SU-DHL-6 (cell line): Measurements from ENCODE around the gene PTAR1.

Experiments used
- H2AFZ ChIP-seq: fragments of 200-600 bp; sonication (generic); 2 replicates; pipeline ENCODE4 v1.6.1; 2014; ENCODE audit warnings: low read depth, mild to moderate bottlenecking, moderate library complexity, mixed read lengths, antibody characterized with exemption, low read length; ENCODE audit not compliant: severe bottlenecking
- H3F3A ChIP-seq: fragments of 200-600 bp; shearing (Covaris generic); 2 replicates; pipeline ENCODE4 v1.6.0; 2016; ENCODE audit warnings: antibody characterized with exemption, mild to moderate bottlenecking; ENCODE audit not compliant: insufficient read depth
- H3K27ac ChIP-seq: fragments of 200-600 bp; sonication (generic); 2 replicates; pipeline ENCODE4 v1.5.1; 2016; ENCODE audit warnings: low read depth, mild to moderate bottlenecking, low read length, moderate library complexity, mixed read lengths
- H3K27me3 ChIP-seq: fragments of 200-600 bp; sonication (generic), shearing (Covaris generic); 2 replicates; pipeline ENCODE4 v1.6.0; 2014; ENCODE audit warnings: mild to moderate bottlenecking, low read length
- H3K36me3 ChIP-seq: fragments of 200-600 bp; sonication (generic); 2 replicates; pipeline ENCODE4 v1.6.1; 2014; ENCODE audit warnings: mild to moderate bottlenecking, low read length, mixed read lengths
- H3K4me2 ChIP-seq: fragments of 300-600, 200-600 bp; shearing (Covaris generic), sonication (generic); 2 replicates; pipeline ENCODE4 v1.6.0; 2014; ENCODE audit warnings: low read length, low read depth, mild to moderate bottlenecking; ENCODE audit not compliant: poor library complexity, severe bottlenecking
- H3K4me3 ChIP-seq: fragments of 200-600 bp; sonication (generic); 2 replicates; pipeline ENCODE4 v1.5.1; 2014; ENCODE audit warnings: antibody characterized with exemption, low read length, mild to moderate bottlenecking, mixed read lengths; ENCODE audit not compliant: insufficient read depth, poor library complexity, severe bottlenecking
- H3K79me2 ChIP-seq: fragments of 200-600 bp; sonication (generic); 2 replicates; pipeline ENCODE4 v1.6.1; 2014; ENCODE audit warnings: mild to moderate bottlenecking, low read length, moderate library complexity; ENCODE audit not compliant: insufficient read depth
- H3K9ac ChIP-seq: fragments of 200-600 bp; sonication (generic); 2 replicates; pipeline ENCODE4 v1.7.0; 2014; ENCODE audit warnings: mild to moderate bottlenecking, low read length
- H3K9me2 ChIP-seq: fragments of 200-600 bp; sonication (generic); replicated peaks from 2 replicates; pipeline ENCODE4 v1.6.1; 2014; ENCODE audit warnings: low read length; ENCODE audit not compliant: insufficient read depth
- H3K9me3 ChIP-seq: fragments of 200-600 bp; sonication (generic); 2 replicates; pipeline ENCODE4 v1.6.1; 2014; ENCODE audit warnings: low read length, mixed read lengths; ENCODE audit not compliant: insufficient read depth
- H4K20me1 ChIP-seq: fragments of 200-600 bp; sonication (generic); 2 replicates; pipeline ENCODE4 v1.6.1; 2014; ENCODE audit warnings: low read depth, mild to moderate bottlenecking, antibody characterized with exemption, low read length, moderate library complexity, mixed read lengths
- EZH2phosphoT487 ChIP-seq: fragments of 200-600 bp; sonication (generic), shearing (Covaris generic); conservative IDR thresholded peaks from 2 replicates; pipeline ENCODE4 v1.6.1; 2018; ENCODE audit warnings: mild to moderate bottlenecking, antibody characterized with exemption, low read length, moderate library complexity, mixed read lengths
- TF ChIP-seq, protein P1 (sequence below): fragments of 200-600 bp; sonication (generic); IDR thresholded peaks from one replicate; pipeline ENCODE4 v1.5.1; 2017; ENCODE audit warnings: antibody characterized with exemption, mild to moderate bottlenecking, low read length, moderate library complexity; ENCODE audit not compliant: insufficient read depth, poor library complexity, severe bottlenecking

PTAR1 gene

DNA sequence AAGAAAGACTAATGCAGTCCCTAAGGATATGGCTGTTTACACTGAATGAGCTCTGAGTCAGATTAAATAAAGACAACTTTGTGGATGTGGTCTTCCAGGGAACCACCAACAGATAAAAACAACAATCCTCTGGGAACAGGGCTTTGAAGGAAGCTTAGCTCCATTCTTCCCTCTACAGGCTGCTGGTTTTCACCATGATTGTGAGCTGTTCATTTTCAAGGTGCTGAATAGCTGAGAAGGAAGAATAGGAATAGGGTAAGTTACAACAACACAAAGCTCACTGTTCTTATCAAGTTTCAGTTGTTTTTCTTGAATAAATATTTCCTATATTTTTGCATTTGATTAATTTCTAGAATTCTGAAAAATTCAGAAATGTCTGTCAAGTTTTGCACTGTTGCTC lies 25.9 kb upstream of the PTAR1 start:
- TF ChIP-seq EZH2phosphoT487 = no peak
- TF ChIP-seq, protein P1, sequence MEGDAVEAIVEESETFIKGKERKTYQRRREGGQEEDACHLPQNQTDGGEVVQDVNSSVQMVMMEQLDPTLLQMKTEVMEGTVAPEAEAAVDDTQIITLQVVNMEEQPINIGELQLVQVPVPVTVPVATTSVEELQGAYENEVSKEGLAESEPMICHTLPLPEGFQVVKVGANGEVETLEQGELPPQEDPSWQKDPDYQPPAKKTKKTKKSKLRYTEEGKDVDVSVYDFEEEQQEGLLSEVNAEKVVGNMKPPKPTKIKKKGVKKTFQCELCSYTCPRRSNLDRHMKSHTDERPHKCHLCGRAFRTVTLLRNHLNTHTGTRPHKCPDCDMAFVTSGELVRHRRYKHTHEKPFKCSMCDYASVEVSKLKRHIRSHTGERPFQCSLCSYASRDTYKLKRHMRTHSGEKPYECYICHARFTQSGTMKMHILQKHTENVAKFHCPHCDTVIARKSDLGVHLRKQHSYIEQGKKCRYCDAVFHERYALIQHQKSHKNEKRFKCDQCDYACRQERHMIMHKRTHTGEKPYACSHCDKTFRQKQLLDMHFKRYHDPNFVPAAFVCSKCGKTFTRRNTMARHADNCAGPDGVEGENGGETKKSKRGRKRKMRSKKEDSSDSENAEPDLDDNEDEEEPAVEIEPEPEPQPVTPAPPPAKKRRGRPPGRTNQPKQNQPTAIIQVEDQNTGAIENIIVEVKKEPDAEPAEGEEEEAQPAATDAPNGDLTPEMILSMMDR = no peak
- Histone ChIP-seq H4K20me1 (no peaks in the 10 kb centered on the region), H2AFZ (no peak overlapping the region), H3K79me2 (no peaks in the 10 kb centered on the region), H3K9me3 (no peaks in the 10 kb centered on the region), H3K4me3 (no peak overlapping the region), H3F3A (no peaks in the 10 kb centered on the region), H3K36me3 (no peaks in the 10 kb centered on the region), H3K4me2 (no peak overlapping the region), H3K27ac (no peak overlapping the region), H3K9me2 (no peaks in the 10 kb centered on the region), H3K9ac (no peak overlapping the region), H3K27me3 (no peaks in the 10 kb centered on the region)

GRCh38 chr9:69773258-69773657 lies 13.4 kb upstream of the PTAR1 start:
- Histone ChIP-seq H3K27ac (no peak overlapping the region), H3K9me2 (no peaks in the 10 kb centered on the region), H3K9me3 (no peaks in the 10 kb centered on the region), H3K4me3 (no peak overlapping the region), H3K9ac (no peak overlapping the region), H3K36me3 (no peaks in the 10 kb centered on the region), H3K27me3 (no peaks in the 10 kb centered on the region), H3F3A (no peaks in the 10 kb centered on the region), H3K4me2 (no peak overlapping the region), H4K20me1 (no peaks in the 10 kb centered on the region), H3K79me2 (no peaks in the 10 kb centered on the region), H2AFZ (no peak overlapping the region)
- TF ChIP-seq, protein P1 = no peak
- no peak for TF ChIP-seq EZH2phosphoT487

GRCh38 chr9:69771775-69772418 lies 12.1 kb upstream of the PTAR1 start:
- H3K4me3 ChIP-seq = no peak overlapping the region
- H3K9me2 ChIP-seq = no peaks in the 10 kb centered on the region
- H3K79me2 ChIP-seq = no peaks in the 10 kb centered on the region
- TF ChIP-seq EZH2phosphoT487 = no peak
- TF ChIP-seq, protein P1 = no peak
- no peaks in the 10 kb centered on the region for H4K20me1 ChIP-seq
- H3K9ac ChIP-seq = no peak overlapping the region
- H3K9me3 ChIP-seq = no peaks in the 10 kb centered on the region
- no peaks in the 10 kb centered on the region for H3K36me3 ChIP-seq
- H2AFZ ChIP-seq = no peak overlapping the region
- H3F3A ChIP-seq = no peaks in the 10 kb centered on the region
- H3K4me2 ChIP-seq = no peak overlapping the region
- H3K27ac ChIP-seq = no peak overlapping the region
- H3K27me3 ChIP-seq = no peaks in the 10 kb centered on the region
